ENCODE results near the gene CMTM4. TPM values are rescaled to one million over a fixed set of nuclear protein-coding genes. Genes with fewer than 3 reads are reported as not detected.

The CMTM4 gene
- total RNA-seq, 2 experiments from 2014 or later: 3.8 to 4.0 TPM

Other genes starting within 250 kb of the CMTM4 start
- 1 to 10 TPM; 4.4 to 4.6 TPM for gene TK2, start 146.6 kb downstream of the CMTM4 start, total RNA-seq
- 100 to 1,000 TPM; 134 to 148 TPM for gene CKLF, start 144.2 kb downstream of the CMTM4 start, total RNA-seq
- gene CMTM1, start 130.3 kb downstream of the CMTM4 start, total RNA-seq: 1 to 10 TPM; 8.1 to 8.8 TPM
- gene CMTM2, start 117.3 kb downstream of the CMTM4 start, total RNA-seq: under 1 TPM; 0.17 to 0.36 TPM
- 10 to 100 TPM; 66.8 to 67.4 TPM for gene CMTM3, start 92.0 kb downstream of the CMTM4 start, total RNA-seq
- 10 to 100 TPM; 44.7 to 48.5 TPM for gene DYNC1LI2, start 54.9 kb upstream of the CMTM4 start, total RNA-seq
- gene TERB1, start 104.8 kb upstream of the CMTM4 start, total RNA-seq: under 1 TPM in 1 of 2 experiments, not detected in 1; 0.30 TPM
- gene NAE1, start 134.2 kb upstream of the CMTM4 start, total RNA-seq: 100 to 1,000 TPM; 111 to 122 TPM
- gene CA7, start 147.7 kb upstream of the CMTM4 start, total RNA-seq: not detected
- 10 to 100 TPM; 28.9 to 30.4 TPM for gene PDP2, start 183.8 kb upstream of the CMTM4 start, total RNA-seq
- not detected for gene CDH16, start 222.1 kb upstream of the CMTM4 start, total RNA-seq
- gene RRAD, start 228.8 kb upstream of the CMTM4 start, total RNA-seq: under 1 TPM; 0.32 to 0.50 TPM
- gene CIAO2B, start 237.7 kb upstream of the CMTM4 start, total RNA-seq: 100 to 1,000 TPM; 174 to 177 TPM
- gene CES2, start 238.8 kb upstream of the CMTM4 start, total RNA-seq: 10 to 100 TPM; 25.0 to 28.7 TPM